HEK293 (cell line): Measurements from ENCODE around the gene DSN1.
A peak's percentile ranks its signal among the peaks of the same experiment; 100 is the strongest.

ENCODE experiments used
- CTCF ChIA-PET: fragments of 350-600 bp; formaldehyde crosslinking; extraction: SDS; loops from one replicate; lab custom pipeline; 2021; ENCODE audit warnings: antibody characterized with exemption; lab: Yijun Ruan, JAX
- POLR2A ChIA-PET: fragments of 300-600 bp; formaldehyde crosslinking; extraction: SDS; loops from one replicate; lab custom pipeline; 2020; ENCODE audit warnings: antibody characterized with exemption, inconsistent platforms; lab: Yijun Ruan, JAX
- H3K27ac ChIP-seq: fragments of 200-500 bp; sonication (Bioruptor generic); 2 replicates; pipeline ENCODE4 v1.5.1; 2014; ENCODE audit warnings: low read depth, low read length, control low read depth, inconsistent platforms; ENCODE audit errors: extremely low read depth
- H3K36me3 ChIP-seq, 2 experiments: fragments of 200-500 bp in 1 of 2; sonication (Bioruptor generic) in 1 of 2; 1 replicate in 1 of 2; 2 replicates in 1 of 2; pipeline ENCODE4 v1.5.1; 2014 to 2017; ENCODE audit warnings: inconsistent platforms in 2 of 2, low read length in 2 of 2; ENCODE audit not compliant: control insufficient read depth in 2 of 2, insufficient read depth in 1 of 2
- H3K4me1 ChIP-seq: fragments of 200-500 bp; sonication (Bioruptor generic); 2 replicates; pipeline ENCODE4 v1.5.1; 2014; ENCODE audit warnings: mild to moderate bottlenecking, low read length, inconsistent platforms; ENCODE audit not compliant: control insufficient read depth, insufficient read depth
- H3K4me3 ChIP-seq: 2 replicates; pipeline ENCODE4 v1.5.1; 2011; ENCODE audit warnings: low read depth, mild to moderate bottlenecking, control low read depth, low read length, moderate library complexity
- H3K9me3 ChIP-seq: fragments of 200-500 bp; sonication (Bioruptor generic); 2 replicates; pipeline ENCODE4 v1.5.1; 2014; ENCODE audit warnings: low read depth, low read length, inconsistent platforms; ENCODE audit not compliant: control insufficient read depth, insufficient read depth
- BCL11A ChIP-seq: fragments of 450-650 bp; formaldehyde crosslinking; IDR thresholded peaks from 2 replicates; pipeline ENCODE4 v1.5.1; 2016; ENCODE audit warnings: low read depth, missing biosample characterization, missing genetic modification characterization
- EGR2 ChIP-seq: fragments of 450-650 bp; formaldehyde crosslinking; IDR thresholded peaks from 2 replicates; pipeline ENCODE4 v1.5.1; 2016; ENCODE audit warnings: low read depth, missing biosample characterization, missing genetic modification characterization
- FEZF1 ChIP-seq: fragments of 450-650 bp; formaldehyde crosslinking; IDR thresholded peaks from 2 replicates; pipeline ENCODE4 v1.5.1; 2016; ENCODE audit warnings: missing biosample characterization, missing genetic modification characterization
- GFI1B ChIP-seq: fragments of 450-650 bp; formaldehyde crosslinking; IDR thresholded peaks from 2 replicates; pipeline ENCODE4 v1.5.1; 2016; ENCODE audit warnings: missing biosample characterization, missing genetic modification characterization
- KLF17 ChIP-seq: fragments of 450-650 bp; formaldehyde crosslinking; IDR thresholded peaks from 2 replicates; pipeline ENCODE4 v1.5.1; 2016; ENCODE audit warnings: missing biosample characterization, missing genetic modification characterization
- ZBTB21 ChIP-seq: fragments of 450-650 bp; formaldehyde crosslinking; IDR thresholded peaks from 2 replicates; pipeline ENCODE4 v1.5.1; 2017; ENCODE audit warnings: missing biosample characterization, missing genetic modification characterization
- ZIC2 ChIP-seq: fragments of 450-650 bp; formaldehyde crosslinking; IDR thresholded peaks from 2 replicates; pipeline ENCODE4 v1.5.1; 2016; ENCODE audit warnings: missing biosample characterization, missing genetic modification characterization
- ZNF18 ChIP-seq: fragments of 450-650 bp; formaldehyde crosslinking; IDR thresholded peaks from 2 replicates; pipeline ENCODE4 v1.5.1; 2016; ENCODE audit warnings: missing biosample characterization, missing genetic modification characterization
- ZNF24 ChIP-seq: fragments of 450-650 bp; formaldehyde crosslinking; IDR thresholded peaks from 2 replicates; pipeline ENCODE4 v1.5.1; 2016; ENCODE audit warnings: missing biosample characterization, missing genetic modification characterization
- ZNF266 ChIP-seq: fragments of 450-650 bp; formaldehyde crosslinking; IDR thresholded peaks from 2 replicates; pipeline ENCODE4 v1.5.1; 2016; ENCODE audit warnings: missing biosample characterization, missing genetic modification characterization, low read depth
- ZNF280D ChIP-seq: fragments of 450-650 bp; formaldehyde crosslinking; IDR thresholded peaks from 2 replicates; pipeline ENCODE4 v1.5.1; 2016; ENCODE audit warnings: missing biosample characterization, missing genetic modification characterization
- ZNF423 ChIP-seq: fragments of 450-650 bp; formaldehyde crosslinking; IDR thresholded peaks from 2 replicates; pipeline ENCODE4 v1.5.1; 2016; ENCODE audit warnings: missing biosample characterization, missing genetic modification characterization
- ZNF514 ChIP-seq: fragments of 450-650 bp; formaldehyde crosslinking; IDR thresholded peaks from 2 replicates; pipeline ENCODE4 v1.5.1; 2016; ENCODE audit warnings: missing biosample characterization, missing genetic modification characterization
- ZNF654 ChIP-seq: fragments of 450-650 bp; formaldehyde crosslinking; IDR thresholded peaks from 2 replicates; pipeline ENCODE4 v1.5.1; 2016; ENCODE audit warnings: low read depth, missing biosample characterization, missing genetic modification characterization
- TF ChIP-seq, protein P1 (sequence below): fragments of 450-650 bp; formaldehyde crosslinking; IDR thresholded peaks from 2 replicates; pipeline ENCODE4 v1.5.1; 2016; ENCODE audit warnings: missing biosample characterization, missing genetic modification characterization
- TF ChIP-seq, protein P2 (sequence below): fragments of 450-650 bp; formaldehyde crosslinking; IDR thresholded peaks from 2 replicates; pipeline ENCODE4 v1.5.1; 2016; ENCODE audit warnings: missing biosample characterization, missing genetic modification characterization, low read depth
- TF ChIP-seq, protein P3 (sequence below): fragments of 450-650 bp; formaldehyde crosslinking; IDR thresholded peaks from 2 replicates; pipeline ENCODE4 v1.5.1; 2016; ENCODE audit warnings: missing biosample characterization, missing genetic modification characterization

The DSN1 gene

GRCh38 chr20:36808317-36809257 is 35.0 kb upstream of the DSN1 start (continued):
- no peak for TF ChIP-seq ZNF514
- peak; percentile 46 for TF ChIP-seq ZNF654 (tag by site-specific recombination)
- peak; percentile 66; the same call in 1 of the 2 replicates for TF ChIP-seq KLF17 (tag by site-specific recombination)
- TF ChIP-seq EGR2 (tag by site-specific recombination): no peak
- TF ChIP-seq, protein P1, sequence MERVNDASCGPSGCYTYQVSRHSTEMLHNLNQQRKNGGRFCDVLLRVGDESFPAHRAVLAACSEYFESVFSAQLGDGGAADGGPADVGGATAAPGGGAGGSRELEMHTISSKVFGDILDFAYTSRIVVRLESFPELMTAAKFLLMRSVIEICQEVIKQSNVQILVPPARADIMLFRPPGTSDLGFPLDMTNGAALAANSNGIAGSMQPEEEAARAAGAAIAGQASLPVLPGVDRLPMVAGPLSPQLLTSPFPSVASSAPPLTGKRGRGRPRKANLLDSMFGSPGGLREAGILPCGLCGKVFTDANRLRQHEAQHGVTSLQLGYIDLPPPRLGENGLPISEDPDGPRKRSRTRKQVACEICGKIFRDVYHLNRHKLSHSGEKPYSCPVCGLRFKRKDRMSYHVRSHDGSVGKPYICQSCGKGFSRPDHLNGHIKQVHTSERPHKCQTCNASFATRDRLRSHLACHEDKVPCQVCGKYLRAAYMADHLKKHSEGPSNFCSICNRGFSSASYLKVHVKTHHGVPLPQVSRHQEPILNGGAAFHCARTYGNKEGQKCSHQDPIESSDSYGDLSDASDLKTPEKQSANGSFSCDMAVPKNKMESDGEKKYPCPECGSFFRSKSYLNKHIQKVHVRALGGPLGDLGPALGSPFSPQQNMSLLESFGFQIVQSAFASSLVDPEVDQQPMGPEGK (tag by site-specific recombination): 0 out of 2 replicates have a peak, but pooled peaks have one; percentile 29
- TF ChIP-seq FEZF1 (tag by site-specific recombination): no peak
- peak; percentile 50 for TF ChIP-seq ZIC2
- TF ChIP-seq ZNF280D (tag by site-specific recombination): no peak
- TF ChIP-seq, protein P2, sequence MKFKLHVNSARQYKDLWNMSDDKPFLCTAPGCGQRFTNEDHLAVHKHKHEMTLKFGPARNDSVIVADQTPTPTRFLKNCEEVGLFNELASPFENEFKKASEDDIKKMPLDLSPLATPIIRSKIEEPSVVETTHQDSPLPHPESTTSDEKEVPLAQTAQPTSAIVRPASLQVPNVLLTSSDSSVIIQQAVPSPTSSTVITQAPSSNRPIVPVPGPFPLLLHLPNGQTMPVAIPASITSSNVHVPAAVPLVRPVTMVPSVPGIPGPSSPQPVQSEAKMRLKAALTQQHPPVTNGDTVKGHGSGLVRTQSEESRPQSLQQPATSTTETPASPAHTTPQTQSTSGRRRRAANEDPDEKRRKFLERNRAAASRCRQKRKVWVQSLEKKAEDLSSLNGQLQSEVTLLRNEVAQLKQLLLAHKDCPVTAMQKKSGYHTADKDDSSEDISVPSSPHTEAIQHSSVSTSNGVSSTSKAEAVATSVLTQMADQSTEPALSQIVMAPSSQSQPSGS: peak; percentile 88

DNA sequence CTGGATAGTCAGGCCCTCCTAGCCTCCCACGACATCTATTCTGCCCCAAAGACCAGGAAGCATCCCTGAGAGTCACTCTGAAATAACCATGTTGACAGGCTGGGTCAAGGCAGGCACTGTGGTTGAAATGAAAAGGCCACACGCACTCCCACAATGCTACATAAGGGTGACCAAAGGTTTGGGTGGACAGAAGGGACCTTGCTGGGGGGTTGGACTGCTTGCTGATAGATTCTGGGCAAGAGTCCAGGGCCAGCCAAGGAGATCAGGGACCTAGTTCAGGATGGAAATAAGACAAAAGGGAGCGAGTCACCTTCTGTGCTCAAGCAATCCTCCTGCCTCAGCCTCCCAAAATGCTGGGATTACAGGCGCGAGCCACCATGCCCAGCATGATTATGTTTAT is 32.5 kb upstream of the DSN1 start:
- Histone ChIP-seq H3K4me3 (no peak overlapping the region), H3K27ac (no peak overlapping the region)
- TF ChIP-seq, protein P3, sequence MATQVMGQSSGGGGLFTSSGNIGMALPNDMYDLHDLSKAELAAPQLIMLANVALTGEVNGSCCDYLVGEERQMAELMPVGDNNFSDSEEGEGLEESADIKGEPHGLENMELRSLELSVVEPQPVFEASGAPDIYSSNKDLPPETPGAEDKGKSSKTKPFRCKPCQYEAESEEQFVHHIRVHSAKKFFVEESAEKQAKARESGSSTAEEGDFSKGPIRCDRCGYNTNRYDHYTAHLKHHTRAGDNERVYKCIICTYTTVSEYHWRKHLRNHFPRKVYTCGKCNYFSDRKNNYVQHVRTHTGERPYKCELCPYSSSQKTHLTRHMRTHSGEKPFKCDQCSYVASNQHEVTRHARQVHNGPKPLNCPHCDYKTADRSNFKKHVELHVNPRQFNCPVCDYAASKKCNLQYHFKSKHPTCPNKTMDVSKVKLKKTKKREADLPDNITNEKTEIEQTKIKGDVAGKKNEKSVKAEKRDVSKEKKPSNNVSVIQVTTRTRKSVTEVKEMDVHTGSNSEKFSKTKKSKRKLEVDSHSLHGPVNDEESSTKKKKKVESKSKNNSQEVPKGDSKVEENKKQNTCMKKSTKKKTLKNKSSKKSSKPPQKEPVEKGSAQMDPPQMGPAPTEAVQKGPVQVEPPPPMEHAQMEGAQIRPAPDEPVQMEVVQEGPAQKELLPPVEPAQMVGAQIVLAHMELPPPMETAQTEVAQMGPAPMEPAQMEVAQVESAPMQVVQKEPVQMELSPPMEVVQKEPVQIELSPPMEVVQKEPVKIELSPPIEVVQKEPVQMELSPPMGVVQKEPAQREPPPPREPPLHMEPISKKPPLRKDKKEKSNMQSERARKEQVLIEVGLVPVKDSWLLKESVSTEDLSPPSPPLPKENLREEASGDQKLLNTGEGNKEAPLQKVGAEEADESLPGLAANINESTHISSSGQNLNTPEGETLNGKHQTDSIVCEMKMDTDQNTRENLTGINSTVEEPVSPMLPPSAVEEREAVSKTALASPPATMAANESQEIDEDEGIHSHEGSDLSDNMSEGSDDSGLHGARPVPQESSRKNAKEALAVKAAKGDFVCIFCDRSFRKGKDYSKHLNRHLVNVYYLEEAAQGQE: no peak
- no peak for TF ChIP-seq ZBTB21 (tag by site-specific recombination)
- no peak for TF ChIP-seq BCL11A (tag by site-specific recombination)
- TF ChIP-seq ZNF18 (tag by site-specific recombination): no peak
- no peak for TF ChIP-seq ZNF24 (tag by site-specific recombination)
- TF ChIP-seq ZNF266 (tag by site-specific recombination): no peak
- no peak for TF ChIP-seq ZNF423 (tag by site-specific recombination)
- TF ChIP-seq GFI1B (tag by site-specific recombination): no peak
- TF ChIP-seq, all 188 proteins: peak for 0
- ChIA-PET POLR2A (no interaction called here), CTCF (no interaction called here)
- Histone ChIP-seq H3K36me3 (peaks cover 23 to 72% of the 10 kb centered on the region in 2 experiments; a peak in 2 of 3 replicates), H3K9me3 (no peaks in the 10 kb centered on the region), H3K4me1 (no peaks in the 10 kb centered on the region)
